Germinal center (tissue), 1 donor: ENCODE data around the gene ADAMTSL4.
"Not testable (repeated sequence)": the region's sequence is repeated elsewhere in the genome, so short reads cannot be mapped to it uniquely, and the experiment has no call there.

Experiments
- DNase-seq: peaks from one replicate; pipeline ENCODE4 v3.0.0; 2012; ENCODE audit warnings: mixed read lengths, low spot score

Gene ADAMTSL4

DNA sequence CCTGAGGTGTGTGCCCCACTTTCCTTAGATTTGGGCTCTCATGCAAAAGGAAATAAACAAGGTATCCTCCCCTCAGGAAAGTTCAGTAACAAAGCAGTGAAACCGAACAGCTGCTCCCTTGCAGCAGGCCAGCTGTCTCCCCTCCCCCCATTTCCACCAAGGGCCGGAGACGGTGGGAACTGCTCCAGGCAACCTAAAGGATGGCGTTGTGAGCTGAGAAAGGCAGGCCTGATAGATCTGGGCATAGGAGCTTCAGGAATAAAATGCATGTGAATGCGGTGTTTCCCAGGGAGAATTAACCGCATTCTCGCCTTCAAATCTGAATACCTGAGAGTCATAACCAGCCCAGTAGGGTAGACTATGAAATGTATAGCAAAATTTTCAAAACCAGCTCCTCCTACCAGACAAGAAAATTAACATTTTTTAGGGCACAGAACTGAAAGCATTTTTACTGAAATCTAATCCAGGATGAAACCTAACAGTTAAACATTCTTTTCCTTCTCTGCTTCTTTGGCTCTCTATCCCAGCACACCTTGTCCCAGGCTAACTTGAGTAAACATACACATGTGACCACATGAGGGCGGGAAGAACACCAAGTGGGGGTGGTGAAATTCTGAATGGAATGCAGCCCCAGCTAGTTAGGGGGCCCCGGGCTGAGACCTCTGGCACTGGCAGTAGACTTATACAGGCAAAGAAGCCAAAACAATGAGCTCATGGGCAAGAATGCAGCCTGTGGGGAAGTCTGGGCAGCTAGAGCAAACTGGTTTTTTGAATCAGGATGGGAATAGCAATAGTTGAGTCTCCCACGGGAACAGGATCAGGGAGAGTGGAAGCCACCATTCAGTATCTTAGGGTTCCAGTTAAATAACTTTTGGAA lies 18.7 kb downstream of the ADAMTSL4 start:
- no peak for DNase-seq

DNA sequence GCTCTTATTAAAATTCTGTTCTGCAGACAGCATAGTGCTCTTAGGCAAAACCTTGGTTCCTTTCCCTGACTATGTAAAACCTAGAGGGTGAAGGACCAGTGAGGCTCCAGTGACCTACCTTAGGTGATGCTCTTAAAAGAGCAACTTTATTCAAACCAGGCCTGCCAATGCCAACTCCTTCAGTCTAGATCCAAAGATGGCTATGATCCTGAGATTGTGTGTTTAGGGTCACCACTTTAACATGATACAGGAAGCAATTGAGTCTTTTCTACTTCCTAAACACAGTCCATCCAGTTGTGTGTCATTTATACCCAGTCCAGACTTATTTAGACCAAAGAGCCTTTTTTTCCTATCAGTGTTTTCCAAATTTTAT lies 19.4 kb downstream of the ADAMTSL4 start:
- DNase-seq = no peak

DNA sequence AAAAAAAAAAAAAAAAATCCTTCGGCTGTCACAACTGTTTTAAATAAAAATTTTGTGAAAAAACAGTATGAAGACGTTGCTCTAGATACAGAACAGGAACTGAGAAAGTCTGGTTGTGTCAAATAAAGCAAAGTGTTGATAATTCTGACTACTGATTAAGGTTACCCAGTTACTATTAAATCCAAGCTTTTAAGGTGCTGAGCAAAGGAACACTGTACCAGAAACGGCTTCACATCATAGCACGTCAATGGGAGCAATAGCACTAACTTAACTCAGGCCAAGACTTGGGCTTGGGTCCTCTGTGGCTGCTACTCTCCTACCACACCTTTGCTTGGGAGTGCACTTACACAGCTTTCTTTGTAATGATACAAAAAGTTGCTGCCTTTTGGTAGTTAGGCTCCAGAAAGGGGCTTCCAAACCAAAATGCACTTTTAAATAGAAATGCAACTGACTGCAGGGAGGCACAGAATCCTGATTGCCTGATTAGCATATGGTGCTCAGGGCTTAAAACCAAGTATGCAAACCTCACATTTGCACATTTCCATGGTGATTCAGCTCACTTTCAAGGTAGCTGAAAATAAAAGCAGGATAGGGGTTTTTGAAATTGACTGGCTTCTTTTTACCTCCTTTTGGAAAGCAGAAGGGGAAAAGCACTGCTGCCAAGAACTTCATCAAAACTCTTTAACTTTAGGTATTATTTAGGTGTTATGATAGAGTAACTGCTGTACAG lies 23.9 kb downstream of the ADAMTSL4 start:
- DNase-seq = no peak

DNA sequence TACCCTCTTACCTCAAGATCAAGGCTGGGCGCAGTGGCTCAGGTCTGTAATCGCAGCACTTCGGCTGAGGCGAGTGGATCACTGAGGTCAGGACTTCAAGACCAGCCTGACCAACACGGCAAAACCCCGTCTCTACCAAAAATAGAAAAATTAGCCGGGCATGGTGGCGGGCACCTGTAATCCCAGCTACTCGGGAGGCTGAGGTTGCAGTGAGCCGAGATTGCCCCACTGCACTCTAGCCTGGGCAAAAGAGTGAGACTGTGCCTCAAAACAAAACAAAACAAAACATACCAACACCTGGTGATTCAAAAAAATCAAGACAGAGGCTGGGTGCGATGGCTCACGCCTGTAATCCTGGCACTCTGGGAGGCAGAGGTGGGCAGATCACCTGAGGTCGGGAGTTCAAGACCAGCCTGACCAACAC lies 24.5 kb downstream of the ADAMTSL4 start:
- DNase-seq = not testable (repeated sequence)

DNA sequence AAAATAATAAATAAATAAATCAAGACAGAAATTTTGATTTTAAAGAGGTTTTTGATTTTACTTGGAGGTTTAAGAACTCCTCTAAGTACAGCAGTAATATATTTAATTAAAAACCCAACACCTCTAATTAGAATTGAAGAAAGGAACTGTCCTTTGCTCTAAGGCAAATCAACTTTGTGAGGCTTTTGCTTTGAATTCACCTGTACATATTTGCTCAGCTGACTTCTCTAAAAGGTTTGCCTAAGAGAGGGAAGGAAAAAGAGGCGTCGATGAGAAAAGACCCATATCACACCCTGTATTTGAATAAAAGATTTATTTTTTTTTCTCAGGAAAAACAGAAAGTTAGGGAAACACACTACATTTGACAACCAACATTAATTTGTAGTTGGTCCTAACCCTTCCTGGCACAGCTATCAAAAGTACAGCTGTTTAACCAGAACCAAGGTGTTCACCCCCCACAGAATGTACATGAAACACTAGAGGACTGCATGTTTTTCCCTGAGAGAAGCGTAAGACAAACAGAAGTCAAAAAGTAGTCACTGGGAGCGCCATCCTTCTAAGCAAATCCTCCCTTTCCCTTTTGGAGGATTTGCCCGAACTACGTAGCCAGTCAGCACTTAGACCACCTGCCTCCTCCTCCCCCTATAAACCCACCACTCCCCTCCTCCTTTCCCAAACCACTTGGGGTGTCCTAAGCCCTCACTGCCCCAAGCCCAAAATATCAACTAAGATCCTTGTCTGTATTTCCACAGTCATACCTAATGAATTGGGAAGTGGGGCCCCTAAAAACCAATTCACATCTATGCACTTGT lies 25.3 kb downstream of the ADAMTSL4 start:
- no peak for DNase-seq

DNA sequence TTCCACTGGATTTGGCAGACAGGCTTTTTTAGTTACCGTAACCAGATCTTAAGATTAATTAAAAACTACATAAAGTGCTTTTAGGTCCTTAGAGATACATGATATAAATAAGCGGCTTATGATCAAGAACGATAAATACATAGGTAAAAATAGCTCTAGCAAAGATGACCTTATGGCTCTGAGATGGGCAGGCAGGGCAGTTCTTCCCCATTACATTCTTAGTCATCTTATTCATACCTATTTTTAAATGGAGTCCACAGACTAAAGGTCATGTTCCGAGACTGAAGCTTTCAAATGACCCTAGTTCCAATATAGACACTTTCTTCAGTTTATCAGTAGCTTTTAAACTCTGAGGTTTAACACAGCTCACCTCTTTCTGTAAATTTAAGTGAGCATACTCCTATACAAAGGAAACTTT lies 25.9 kb downstream of the ADAMTSL4 start:
- no peak for DNase-seq

DNA sequence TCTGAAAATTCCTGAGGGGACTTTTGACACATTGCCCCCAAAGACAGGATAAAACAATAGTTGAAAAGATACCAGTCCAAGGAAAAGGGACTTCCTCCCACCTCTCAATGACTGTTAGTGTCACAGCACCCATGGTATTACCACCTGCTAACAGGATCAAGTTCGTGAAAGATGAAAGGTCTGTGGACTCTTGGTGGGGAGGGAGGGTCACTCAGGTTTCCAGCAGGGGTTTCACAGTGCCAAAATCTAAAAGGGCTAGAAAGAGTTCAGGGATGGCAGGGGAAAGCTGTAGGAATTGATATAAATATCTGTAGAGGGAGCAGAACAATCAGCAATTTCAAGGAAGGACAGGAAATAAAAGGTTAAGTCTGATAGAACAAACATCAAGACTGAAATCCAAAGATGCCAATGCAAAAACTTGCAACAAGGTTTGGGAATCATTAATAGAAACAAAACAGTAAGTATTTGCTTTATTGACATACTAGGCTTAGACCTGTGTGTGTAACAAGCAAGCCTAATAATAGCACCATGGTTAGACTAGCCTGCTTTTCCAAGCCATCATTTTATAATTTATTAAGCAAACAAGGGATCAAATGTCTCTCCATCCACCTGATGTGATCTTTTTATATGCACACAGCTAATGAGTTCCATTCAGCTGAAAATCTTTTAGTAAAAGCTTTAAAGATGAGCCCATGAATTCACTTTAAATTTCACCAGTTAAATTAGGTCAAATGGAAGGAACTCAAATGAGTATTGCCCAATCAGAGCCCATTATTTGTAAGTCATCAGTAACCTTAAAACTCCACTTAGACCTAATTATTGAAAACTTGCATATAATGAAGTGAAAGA lies 26.5 kb downstream of the ADAMTSL4 start:
- DNase-seq = no peak

DNA sequence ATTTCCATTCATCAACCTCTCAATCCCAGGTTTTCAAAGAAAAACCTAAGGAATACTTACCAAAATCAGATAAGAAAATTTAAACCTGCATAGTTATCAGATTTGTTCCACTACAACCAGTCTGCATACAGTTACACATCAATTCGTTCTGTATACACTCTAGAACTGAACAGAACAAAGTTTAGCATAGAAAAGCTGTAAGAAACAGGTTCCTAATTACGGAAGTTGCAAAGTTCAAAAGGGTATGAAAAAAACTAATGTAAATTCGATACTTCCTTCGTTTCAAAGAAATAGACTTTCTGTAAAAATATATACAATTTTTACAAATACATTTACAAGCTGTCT lies 27.1 kb downstream of the ADAMTSL4 start:
- DNase-seq = no peak

DNA sequence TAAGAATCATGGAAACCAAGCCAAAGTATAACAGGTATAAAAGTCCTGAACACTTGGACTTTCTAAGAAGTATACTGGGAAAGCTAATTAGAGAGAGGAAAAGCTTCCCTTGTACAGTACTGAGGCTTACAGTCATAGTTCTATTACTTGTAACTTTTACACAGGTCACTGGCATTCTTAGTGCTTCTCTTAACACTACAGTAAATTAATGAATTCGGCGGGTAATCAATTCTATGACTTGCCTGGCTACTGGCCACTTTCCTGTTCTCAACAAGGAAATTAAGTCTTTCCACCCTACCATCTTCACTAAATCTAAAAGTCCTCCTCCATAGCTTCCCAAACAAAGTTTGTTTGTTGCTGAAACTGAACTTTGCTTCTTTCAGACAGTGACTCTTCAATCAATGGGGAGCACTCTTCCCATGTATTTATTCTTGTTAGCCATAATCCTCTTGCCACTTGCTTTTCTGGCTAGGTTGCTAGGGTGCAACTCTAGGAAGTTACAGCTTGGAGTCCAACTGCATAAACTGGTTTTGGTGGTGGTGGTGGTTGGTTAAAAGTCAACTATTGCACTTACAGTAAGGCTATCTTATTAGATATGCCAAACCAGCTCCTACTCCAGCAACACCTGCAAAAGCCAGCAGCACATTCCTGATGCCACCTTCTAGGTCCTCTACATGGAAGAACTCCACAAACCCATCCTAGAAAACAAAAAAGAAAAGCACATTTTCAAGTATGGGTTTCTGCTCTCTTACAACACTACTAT lies 27.8 kb downstream of the ADAMTSL4 start:
- DNase-seq = no peak

DNA sequence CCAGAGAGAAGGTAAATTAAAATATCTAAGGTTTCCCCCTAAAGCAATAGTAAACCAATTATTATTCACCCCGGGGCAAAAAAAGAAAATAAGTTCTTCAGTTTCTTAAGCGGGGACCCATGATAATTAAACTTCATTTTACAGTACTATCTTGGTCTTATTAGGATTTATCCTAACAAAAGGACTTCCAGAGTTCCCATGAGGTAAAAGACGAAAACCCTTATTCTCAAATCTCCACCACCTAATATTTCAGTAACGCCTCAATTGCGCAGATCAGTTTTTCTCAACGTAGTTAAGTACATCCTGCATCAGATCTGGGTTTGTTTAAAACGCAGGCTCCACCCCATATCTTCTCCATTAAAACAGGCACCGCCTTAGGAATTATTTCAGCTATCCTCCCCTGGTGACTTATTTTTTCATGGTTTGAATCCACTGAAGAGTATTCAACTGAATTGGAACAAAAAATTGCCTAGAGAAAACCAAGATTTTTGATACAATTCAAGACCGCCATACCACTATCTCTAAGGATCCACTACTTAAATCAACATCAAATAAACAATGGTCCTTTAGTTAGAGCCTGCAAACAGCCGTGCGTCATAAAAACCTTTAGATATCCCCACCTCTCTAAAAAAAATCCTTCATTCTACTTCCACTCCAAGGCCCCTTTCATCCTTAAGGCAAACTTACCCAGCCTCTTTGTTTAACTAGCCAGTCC lies 28.5 kb downstream of the ADAMTSL4 start:
- DNase-seq = no peak

DNA sequence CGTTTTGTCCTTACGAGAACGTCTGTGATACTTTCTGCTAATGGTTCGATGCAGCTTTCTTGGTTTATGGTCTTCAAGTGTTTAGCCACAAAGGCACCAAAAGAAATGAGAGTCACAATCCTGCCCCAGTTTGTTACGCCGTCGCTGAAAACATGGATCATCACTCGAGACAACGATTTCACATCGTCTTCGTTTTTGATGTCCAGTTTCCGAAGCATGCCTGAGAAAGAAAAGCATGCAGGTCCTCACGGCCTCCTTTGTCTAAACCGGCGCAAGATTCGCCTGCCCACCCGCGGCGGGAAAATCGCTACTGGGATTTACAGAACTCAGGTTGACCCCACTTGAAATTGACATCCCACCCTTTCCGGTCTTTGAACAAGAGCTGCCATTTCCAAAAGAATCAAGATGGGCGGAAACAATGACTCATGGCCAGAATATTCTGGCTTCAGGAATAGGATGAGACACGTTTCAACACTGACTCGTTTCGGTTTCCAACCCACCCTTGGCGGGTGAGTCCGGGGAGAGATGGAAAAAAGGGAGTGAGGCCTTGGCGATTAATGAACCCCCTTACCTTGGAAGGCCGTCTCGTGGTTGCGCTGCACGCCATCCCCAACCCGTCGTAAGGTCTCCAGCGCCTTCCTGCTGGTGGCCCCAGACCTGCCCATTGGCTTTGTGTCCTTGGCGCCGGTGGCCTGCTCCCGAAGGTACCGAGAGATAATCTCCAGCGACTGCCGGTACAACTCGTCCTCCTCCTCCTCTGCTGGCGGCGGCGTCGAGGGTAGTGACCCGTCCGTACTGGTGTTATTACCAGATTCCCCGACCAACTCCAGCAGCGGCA lies 29.3 kb downstream of the ADAMTSL4 start:
- DNase-seq = no peak

DNA sequence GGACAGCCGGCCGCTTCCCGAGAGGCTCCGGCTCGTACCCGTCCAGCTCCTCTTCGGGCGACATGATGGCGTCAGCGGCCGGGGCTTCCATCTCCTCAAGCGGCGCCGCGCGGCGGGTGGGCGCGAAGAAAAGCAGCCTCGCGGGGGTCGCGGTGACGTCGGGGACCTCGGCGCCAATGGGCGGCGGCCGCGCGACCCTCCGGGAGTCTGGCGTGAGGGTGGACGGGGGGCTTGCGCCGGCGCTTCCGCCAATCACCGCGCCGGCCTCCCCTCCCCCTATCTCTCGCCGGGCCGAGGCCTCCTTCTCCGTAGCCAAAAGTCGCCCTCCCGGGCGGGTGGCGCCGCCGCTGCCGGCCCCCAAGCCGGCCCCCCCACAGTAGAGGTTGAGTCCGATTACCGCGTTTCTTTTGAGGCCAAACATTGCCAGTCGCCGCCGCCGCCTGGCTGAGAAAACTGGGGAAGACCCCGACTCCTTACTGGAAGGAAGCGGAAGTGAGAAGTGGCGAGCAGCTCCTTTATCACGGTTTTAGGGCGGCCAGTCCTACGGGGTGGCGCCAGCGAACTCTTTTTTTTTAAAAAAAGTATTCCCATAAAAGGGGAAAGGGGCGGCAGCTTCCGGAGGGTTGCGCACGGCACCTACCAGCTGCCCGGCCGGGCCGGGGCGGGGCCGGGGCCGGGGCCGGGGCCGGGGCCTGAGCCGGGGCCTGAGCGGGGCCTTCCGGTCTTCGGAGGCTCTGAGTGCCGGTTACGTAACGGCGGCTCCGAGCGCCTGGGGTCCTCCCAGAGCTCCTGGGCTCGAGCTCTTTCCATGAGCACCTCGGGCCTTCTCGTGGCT lies 30.1 kb downstream of the ADAMTSL4 start, which contains the start of gene MCL1:
MCL1 (minus strand) TSS at position 501 of the 835 bp plus-strand sequence; CDS start at position 421, 80 bp downstream.
- DNase-seq = peak; percentile 91

DNA sequence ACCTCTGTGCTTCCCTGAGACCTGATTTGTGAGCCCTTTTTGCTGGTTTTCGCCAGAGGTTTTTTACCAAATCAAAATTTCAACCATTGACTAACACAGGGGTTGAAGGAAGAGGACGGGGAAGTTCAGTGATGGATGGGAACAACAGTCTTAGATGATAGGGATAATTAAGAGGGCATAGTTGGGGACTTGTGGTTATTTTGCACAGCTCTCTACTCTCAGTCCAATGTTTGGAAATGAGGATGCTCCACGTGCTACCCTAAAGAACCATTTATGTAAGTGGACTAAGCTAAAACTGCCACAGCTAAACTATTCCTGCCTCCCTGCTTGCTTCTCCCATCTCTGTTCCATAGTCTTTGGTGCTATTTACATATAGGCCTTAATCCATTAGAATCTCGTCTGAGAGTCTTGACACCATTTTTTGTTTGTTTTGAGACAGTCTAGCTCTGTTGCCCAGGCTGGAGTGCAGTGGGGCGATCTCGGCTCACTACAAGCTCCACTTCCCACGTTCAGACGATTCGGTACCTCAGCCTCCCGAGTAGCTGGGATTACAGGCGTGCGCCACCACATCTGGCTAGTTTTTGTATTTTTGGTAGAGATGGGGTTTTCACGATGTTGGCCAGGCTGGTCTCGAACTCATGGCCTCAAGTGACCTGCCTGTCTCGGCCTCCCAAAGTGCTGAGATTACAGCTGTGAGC lies 30.9 kb downstream of the ADAMTSL4 start:
- DNase-seq = no peak

DNA sequence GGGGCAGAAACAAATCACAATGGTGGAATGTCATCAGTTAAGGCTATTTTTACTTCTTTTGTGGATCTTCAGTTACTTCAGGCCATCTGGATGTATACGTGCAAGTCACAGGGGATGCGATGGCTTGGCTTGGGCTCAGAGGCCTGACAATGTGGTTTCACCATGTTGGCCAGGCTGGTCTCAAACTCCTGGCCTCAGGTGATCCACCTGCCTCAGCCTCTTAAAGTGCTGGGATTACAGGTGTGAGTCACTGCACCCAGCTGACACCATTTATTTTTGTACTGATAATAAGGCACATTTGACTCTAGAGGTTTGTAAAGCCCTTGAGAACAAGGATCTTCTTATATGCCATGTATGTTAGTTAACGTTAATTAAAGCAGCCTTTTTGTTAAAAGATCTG lies 31.8 kb downstream of the ADAMTSL4 start:
- DNase-seq = not testable (repeated sequence)

DNA sequence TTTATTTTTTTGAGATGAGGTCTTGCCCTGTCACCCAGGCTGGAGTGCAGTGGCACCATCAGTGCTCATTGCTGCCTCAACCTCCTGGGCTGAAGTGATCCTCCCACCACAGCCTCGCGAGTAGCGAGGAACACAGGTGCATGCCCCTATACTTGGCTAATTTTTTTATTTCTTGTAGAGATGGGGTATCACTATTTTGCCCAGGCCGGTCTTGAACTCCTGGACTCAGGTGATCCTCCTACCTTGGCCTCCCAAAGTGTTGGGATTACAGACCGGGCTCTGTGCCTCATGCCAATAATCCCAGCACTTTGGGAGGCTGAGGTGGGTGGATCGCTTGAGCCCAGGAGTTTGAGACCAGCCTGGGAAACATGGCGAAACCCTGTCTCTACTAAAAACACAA lies 32.2 kb downstream of the ADAMTSL4 start:
- DNase-seq = not testable (repeated sequence)

DNA sequence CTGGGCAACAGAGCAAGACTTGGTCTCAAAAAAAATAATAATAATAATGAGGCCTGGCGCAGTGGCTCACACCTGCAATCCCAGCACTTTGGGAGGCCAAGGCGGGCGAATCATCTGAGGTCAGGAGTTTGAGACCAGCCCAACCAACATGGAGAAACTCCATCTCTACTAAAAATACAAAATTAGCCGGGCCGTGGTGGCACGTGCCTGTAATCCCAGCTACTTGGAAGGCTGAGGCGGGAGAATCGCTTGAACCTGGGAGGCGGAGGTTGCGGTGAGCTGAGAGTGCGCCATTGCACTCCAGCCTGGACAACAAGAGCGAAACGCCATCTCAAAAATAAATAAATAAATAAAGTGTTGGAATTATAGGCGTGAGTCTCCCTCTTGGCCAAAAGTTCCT lies 32.8 kb downstream of the ADAMTSL4 start:
- not testable (repeated sequence) for DNase-seq

DNA sequence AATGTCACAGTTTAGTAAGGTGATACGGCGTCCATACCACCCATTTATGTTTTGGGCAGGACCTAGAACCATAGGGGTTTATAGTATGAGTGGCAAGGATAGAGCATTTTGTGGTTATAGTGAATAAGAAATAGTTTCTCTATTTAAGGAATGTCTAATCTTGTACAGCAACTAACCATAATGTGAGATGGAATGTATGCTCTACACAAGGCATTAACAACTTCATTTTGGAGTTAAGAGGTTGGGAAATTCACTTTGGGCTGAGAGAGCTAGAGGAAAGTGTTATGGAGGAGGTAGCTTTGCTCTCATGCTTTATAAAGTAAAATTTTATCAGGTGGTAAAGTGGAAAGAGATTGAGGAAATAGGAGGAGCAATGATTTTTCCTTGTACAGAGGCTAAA lies 33.2 kb downstream of the ADAMTSL4 start:
- DNase-seq = no peak
